ENCODE results near the gene VWA3B. TPM values are rescaled to one million over a fixed set of nuclear protein-coding genes. Genes with fewer than 3 reads are reported as not detected.

Gene VWA3B
- total and polyA plus RNA-seq, 2 of the 4 experiments (the other 2 are of a cell fraction): not detected

DNA sequence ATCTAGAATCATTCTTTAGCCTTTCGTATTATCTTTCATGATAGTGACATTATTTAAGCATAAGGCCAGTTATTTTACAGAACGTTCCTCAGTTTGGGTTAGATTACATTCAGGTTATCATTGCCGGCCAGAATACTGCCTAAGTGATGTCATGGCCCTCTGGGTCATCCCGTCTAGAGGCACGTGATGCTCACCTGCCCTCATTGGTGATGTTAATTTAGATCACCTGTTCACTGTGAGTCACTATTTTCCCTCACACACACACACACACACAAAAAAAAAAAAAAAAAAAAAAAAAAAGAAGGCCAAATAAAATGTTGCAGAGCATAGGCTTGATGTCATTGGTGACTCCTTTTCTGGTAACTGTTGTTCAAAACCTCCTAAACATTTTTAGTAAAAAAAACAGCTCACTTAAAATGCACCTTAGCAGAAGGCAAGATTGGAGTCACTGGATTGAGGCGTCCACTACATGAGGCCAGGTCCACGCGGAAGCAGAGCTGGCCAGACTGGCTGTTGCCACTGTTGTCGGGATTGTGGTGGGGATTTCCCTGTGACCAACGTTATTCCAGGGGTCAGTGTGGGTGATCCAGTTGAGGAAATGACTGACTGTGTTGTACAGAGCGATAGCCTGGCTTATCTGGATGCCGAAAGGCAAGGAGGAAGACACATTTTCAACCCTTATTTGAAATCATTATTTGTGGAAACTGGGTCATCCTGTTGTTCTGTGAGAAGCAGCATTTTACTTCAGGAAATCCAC lies 207.1 kb downstream of the VWA3B start:
- H3K4me1 ChIP-seq (ENCODE audit: control insufficient read depth, insufficient read depth, low read length): no peaks in the 10 kb centered on the region
- H3K14ac ChIP-seq (replicated peaks; ENCODE audit: low read depth, low read length): no peak overlapping the region
- no peak overlapping the region for H2BK15ac ChIP-seq (ENCODE audit: low read depth, low read length)
- H3K56ac ChIP-seq (ENCODE audit: extremely low read depth, insufficient read depth, low read length): no peak overlapping the region
- ATAC-seq (ENCODE audit: low read depth) (no peak), DNase-seq (no peak)
- H4K20me1 ChIP-seq (ENCODE audit: insufficient read depth, low read length): no peaks in the 10 kb centered on the region
- H3K27me3 ChIP-seq (ENCODE audit: control insufficient read depth, insufficient read depth, low read length): peaks cover 17% of the 10 kb centered on the region
- BruUV-seq (replicated peaks): no TSS peak
- H3K36me3 ChIP-seq (ENCODE audit: control insufficient read depth, insufficient read depth, low read length): no peaks in the 10 kb centered on the region
- H2AK5ac ChIP-seq (ENCODE audit: low read depth, low read length): no peak overlapping the region
- H3K23ac ChIP-seq (ENCODE audit: low read depth, low read length): no peak overlapping the region
- H2BK120ac ChIP-seq (ENCODE audit: low read depth, low read length): no peak overlapping the region
- dilution Hi-C loops (cut with HindIII; ENCODE audit: low sequenced_read_pairs, unreplicated experiment) (no loop called here), in situ Hi-C loops (cut with MboI; ENCODE audit: low sequenced_read_pairs) (loop anchor here (10.0 kb wide), 1 partner anchor 91 kb away; no protein-coding TSS in a partner anchor), intact Hi-C loops (cut with micrococcal nuclease) (no loop called here)
- no peaks in the 10 kb centered on the region for H3K79me1 ChIP-seq (ENCODE audit: low read depth in 1 of 2, low read length in 2 of 2)
- H3K27ac ChIP-seq (ENCODE audit: insufficient read depth, low read length): no peak overlapping the region
- TF ChIP-seq NFE2L2 (IDR thresholded peaks at IDR 0.05; ENCODE audit: low read depth, low read length): no peak
- no peak for TF ChIP-seq BHLHE40 (IDR thresholded peaks at IDR 0.05; ENCODE audit: low read depth, low read length)
- no peak for TF ChIP-seq MAFK (IDR thresholded peaks at IDR 0.05; ENCODE audit: low read depth, low read length)
- no peak for TF ChIP-seq MAZ (IDR thresholded peaks at IDR 0.05; ENCODE audit: borderline replicate concordance, low read depth, low read length)
- no peak for TF ChIP-seq RAD21 (IDR thresholded peaks at IDR 0.05; ENCODE audit: low read length)
- no peak for TF ChIP-seq POLR2A (IDR thresholded peaks at IDR 0.05; ENCODE audit: low read depth, low read length)
- no peak for TF ChIP-seq RFX5 (IDR thresholded peaks at IDR 0.05; ENCODE audit: low read depth, low read length)
- TF ChIP-seq, protein P1, sequence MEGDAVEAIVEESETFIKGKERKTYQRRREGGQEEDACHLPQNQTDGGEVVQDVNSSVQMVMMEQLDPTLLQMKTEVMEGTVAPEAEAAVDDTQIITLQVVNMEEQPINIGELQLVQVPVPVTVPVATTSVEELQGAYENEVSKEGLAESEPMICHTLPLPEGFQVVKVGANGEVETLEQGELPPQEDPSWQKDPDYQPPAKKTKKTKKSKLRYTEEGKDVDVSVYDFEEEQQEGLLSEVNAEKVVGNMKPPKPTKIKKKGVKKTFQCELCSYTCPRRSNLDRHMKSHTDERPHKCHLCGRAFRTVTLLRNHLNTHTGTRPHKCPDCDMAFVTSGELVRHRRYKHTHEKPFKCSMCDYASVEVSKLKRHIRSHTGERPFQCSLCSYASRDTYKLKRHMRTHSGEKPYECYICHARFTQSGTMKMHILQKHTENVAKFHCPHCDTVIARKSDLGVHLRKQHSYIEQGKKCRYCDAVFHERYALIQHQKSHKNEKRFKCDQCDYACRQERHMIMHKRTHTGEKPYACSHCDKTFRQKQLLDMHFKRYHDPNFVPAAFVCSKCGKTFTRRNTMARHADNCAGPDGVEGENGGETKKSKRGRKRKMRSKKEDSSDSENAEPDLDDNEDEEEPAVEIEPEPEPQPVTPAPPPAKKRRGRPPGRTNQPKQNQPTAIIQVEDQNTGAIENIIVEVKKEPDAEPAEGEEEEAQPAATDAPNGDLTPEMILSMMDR (conservative IDR thresholded peaks at IDR 0.05; ENCODE audit: low read depth, low read length): no peak
- TF ChIP-seq CHD1 (IDR thresholded peaks at IDR 0.05; ENCODE audit: low read depth, low read length): no peak
- no peak for TF ChIP-seq FOS (IDR thresholded peaks at IDR 0.05; ENCODE audit: low read depth, low read length)
- TF ChIP-seq, protein P2, sequence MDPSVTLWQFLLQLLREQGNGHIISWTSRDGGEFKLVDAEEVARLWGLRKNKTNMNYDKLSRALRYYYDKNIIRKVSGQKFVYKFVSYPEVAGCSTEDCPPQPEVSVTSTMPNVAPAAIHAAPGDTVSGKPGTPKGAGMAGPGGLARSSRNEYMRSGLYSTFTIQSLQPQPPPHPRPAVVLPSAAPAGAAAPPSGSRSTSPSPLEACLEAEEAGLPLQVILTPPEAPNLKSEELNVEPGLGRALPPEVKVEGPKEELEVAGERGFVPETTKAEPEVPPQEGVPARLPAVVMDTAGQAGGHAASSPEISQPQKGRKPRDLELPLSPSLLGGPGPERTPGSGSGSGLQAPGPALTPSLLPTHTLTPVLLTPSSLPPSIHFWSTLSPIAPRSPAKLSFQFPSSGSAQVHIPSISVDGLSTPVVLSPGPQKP (IDR thresholded peaks at IDR 0.05; ENCODE audit: borderline replicate concordance, low read depth, low read length): no peak
- TF ChIP-seq MXI1 (IDR thresholded peaks at IDR 0.05; ENCODE audit: borderline replicate concordance, low read depth, low read length): no peak
- TF ChIP-seq, protein P3, sequence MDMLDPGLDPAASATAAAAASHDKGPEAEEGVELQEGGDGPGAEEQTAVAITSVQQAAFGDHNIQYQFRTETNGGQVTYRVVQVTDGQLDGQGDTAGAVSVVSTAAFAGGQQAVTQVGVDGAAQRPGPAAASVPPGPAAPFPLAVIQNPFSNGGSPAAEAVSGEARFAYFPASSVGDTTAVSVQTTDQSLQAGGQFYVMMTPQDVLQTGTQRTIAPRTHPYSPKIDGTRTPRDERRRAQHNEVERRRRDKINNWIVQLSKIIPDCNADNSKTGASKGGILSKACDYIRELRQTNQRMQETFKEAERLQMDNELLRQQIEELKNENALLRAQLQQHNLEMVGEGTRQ (IDR thresholded peaks at IDR 0.05; ENCODE audit: low read depth, low read length): no peak
- no peak for TF ChIP-seq SMC3 (IDR thresholded peaks at IDR 0.05; ENCODE audit: low read depth, low read length)
- no peak for TF ChIP-seq CEBPB (IDR thresholded peaks at IDR 0.05; ENCODE audit: low read depth, low read length)
- no peak for TF ChIP-seq RCOR1 (IDR thresholded peaks at IDR 0.05; ENCODE audit: insufficient replicate concordance, low read length)
- no peaks in the 10 kb centered on the region for H3K9me1 ChIP-seq (ENCODE audit: insufficient read depth, low read length)
- no peaks in the 10 kb centered on the region for H3K9me3 ChIP-seq (ENCODE audit: control insufficient read depth, insufficient read depth, low read length)
- no peak overlapping the region for H2AFZ ChIP-seq (replicated peaks; ENCODE audit: low read length, poor library complexity)
- H3K4me3 ChIP-seq (ENCODE audit: insufficient read depth, low read depth, low read length): no peak overlapping the region
- POLR2A ChIA-PET (ENCODE audit: unreplicated experiment): no interaction called here
- CTCF ChIA-PET: no interaction called here
- H4K5ac ChIP-seq (ENCODE audit: low read depth, low read length): no peak overlapping the region
- no peak overlapping the region for H2BK5ac ChIP-seq (ENCODE audit: low read depth, low read length, poor library complexity, severe bottlenecking)
- no peak overlapping the region for H3K9ac ChIP-seq (ENCODE audit: low read depth, low read length)
- no peak overlapping the region for H3K4ac ChIP-seq (ENCODE audit: low read depth, low read length)
- H2AK9ac ChIP-seq (replicated peaks; ENCODE audit: low read depth, low read length, poor library complexity): no peak overlapping the region
- H2BK20ac ChIP-seq (ENCODE audit: low read depth, low read length): no peak overlapping the region
- no CpG with 5 or more reads among the region's 12 CpGs for WGBS, 2 experiments (ENCODE audit: extremely low coverage in 2 of 2, insufficient read length in 1 of 2)
- H3K4me2 ChIP-seq (ENCODE audit: low read depth, low read length): no peak overlapping the region
- no peak overlapping the region for H3K18ac ChIP-seq (ENCODE audit: low read depth, low read length)
- no peak overlapping the region for H4K91ac ChIP-seq (ENCODE audit: insufficient read depth, low read depth, low read length)
- H4K8ac ChIP-seq (ENCODE audit: low read depth in 2 of 2, low read length in 2 of 2): no peak overlapping the region

All from IMR-90 (cell line).